NT2/D1 (cell line): ENCODE measurements around the gene DLG2.

Source experiments
- SUZ12 ChIP-seq: IDR thresholded peaks from 2 replicates; pipeline ENCODE4 v1.6.1; 2011; ENCODE audit not compliant: insufficient read length, insufficient read depth; ENCODE audit errors: extremely low read depth
- YY1 ChIP-seq: IDR thresholded peaks from 2 replicates; pipeline ENCODE4 v1.6.1; 2011; ENCODE audit not compliant: insufficient read length, insufficient read depth
- ZNF274 ChIP-seq: IDR thresholded peaks from 2 replicates; pipeline ENCODE4 v1.6.1; 2011; ENCODE audit warnings: mild to moderate bottlenecking, low read depth, low read length

GRCh38 chr11:83662494-83662893, 1964.7 kb downstream of the DLG2 start:
- TF ChIP-seq ZNF274 (no peak), YY1 (no peak), SUZ12 (no peak)
